ENCODE data around the gene CAPN10.

GRCh38 chr2:240559286-240559685, 27.2 kb upstream of the CAPN10 start:
- no peak for TF ChIP-seq CTCF (IDR thresholded peaks at IDR 0.05; ENCODE audit: insufficient read depth, low read length, poor library complexity, severe bottlenecking)
- no peak for TF ChIP-seq EZH2phosphoT487 (conservative IDR thresholded peaks at IDR 0.05; ENCODE audit: low read length)

All from SU-DHL-6 (cell line).